Transverse colon (tissue), 4 donors: ENCODE measurements around the gene SLC35E4.

Source experiments
- EP300 ChIP-seq: sonication (generic); formaldehyde crosslinking; IDR thresholded peaks from one replicate; pipeline ENCODE4 v1.6.1; 2017; ENCODE audit warnings: antibody characterized with exemption, low read depth
- POLR2A ChIP-seq: fragments of 450-650 bp; IDR thresholded peaks from one replicate; pipeline ENCODE4 v1.6.1; 2016; ENCODE audit warnings: antibody characterized with exemption, mild to moderate bottlenecking, moderate library complexity
- POLR2AphosphoS5 ChIP-seq, 3 donors: sonication (generic); formaldehyde crosslinking; IDR thresholded peaks; one replicate each; pipeline ENCODE4 v1.6.1; 2016; ENCODE audit warnings: antibody characterized with exemption in 3 of 3
- TF ChIP-seq, protein P1 (sequence below), 5 experiments: fragments of 200-600 bp in 3 of 5; fragments of 450-650 bp in 2 of 5; sonication (generic) in 3 of 5; IDR thresholded peaks; 1 replicate in 2 of 5; 2 replicates in 3 of 5; pipeline ENCODE4 v1.5.1; 2016 to 2017; ENCODE audit warnings: antibody characterized with exemption in 5 of 5, inconsistent platforms in 3 of 5, mild to moderate bottlenecking in 2 of 5, moderate library complexity in 1 of 5

DNA sequence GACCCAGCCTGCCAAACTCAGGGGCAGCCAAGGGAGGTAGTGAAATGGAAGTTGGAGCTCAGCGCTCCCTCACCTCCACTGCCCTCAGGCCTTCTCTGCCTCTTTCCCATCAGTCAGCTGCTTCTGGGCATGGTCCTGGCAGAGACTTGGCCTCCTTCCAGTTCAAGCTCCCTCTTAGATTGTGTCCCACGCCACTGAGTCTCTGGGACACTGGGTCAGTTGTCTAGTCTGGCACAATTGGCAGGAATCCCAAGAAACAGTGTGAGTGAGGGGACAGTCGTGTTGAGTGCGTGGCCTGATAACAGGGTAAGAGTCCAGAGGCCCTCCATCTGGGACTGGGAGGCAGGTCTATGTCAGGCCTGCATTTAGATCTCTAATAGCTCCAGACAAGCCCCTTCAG is 7.1 kb upstream of the SLC35E4 start:
- TF ChIP-seq, protein P1, sequence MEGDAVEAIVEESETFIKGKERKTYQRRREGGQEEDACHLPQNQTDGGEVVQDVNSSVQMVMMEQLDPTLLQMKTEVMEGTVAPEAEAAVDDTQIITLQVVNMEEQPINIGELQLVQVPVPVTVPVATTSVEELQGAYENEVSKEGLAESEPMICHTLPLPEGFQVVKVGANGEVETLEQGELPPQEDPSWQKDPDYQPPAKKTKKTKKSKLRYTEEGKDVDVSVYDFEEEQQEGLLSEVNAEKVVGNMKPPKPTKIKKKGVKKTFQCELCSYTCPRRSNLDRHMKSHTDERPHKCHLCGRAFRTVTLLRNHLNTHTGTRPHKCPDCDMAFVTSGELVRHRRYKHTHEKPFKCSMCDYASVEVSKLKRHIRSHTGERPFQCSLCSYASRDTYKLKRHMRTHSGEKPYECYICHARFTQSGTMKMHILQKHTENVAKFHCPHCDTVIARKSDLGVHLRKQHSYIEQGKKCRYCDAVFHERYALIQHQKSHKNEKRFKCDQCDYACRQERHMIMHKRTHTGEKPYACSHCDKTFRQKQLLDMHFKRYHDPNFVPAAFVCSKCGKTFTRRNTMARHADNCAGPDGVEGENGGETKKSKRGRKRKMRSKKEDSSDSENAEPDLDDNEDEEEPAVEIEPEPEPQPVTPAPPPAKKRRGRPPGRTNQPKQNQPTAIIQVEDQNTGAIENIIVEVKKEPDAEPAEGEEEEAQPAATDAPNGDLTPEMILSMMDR (IDR thresholded peaks at IDR 0.05), result no peak
- TF ChIP-seq POLR2AphosphoS5 (IDR thresholded peaks at IDR 0.05) (no peak), EP300 (no peak), POLR2A (no peak)
